C4-2B (cell line): ENCODE results near the gene NKTR.
A peak's percentile ranks its signal among the peaks of the same experiment; 100 is the strongest.

Experiments
- ZFX ChIP-seq: fragments of 450-650 bp; IDR thresholded peaks from 2 replicates; pipeline ENCODE4 v1.6.1; 2017
- TF ChIP-seq, protein P1 (sequence below): fragments of 450-650 bp; conservative IDR thresholded peaks from 2 replicates; pipeline ENCODE4 v1.5.1; 2017; ENCODE audit warnings: mild to moderate bottlenecking

DNA sequence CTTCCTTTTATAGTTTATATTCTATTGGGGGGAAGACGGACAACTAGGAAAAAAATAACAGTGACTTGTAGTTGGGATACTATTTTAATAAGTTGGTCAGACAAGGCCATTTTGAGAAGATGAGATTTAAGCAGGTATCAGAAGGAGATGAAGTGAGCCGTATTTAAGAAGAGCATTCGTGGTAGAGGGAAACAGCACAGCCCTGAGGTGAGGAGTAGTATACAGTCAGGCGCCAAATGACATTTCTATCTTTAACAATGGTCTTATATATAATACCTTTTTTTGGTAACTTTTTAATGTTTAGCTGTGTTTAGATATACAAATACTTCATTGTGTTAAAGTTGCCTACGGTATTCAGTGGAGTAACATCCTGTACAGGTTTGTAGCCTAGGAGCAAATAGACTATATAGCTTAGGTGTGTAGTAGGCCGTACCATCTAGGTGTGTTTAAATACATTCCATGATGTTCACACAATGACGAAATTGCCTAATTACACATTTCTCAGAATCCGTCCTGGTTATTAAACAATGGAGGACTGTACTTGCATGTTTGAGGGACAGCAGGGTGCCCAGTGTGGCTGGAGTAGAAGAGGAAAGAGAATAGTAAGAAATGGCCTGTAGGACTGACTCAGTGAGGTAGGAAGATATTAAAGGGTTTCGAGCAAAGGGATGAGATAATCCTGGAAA, 1.6 kb downstream of the NKTR start:
- TF ChIP-seq, protein P1, sequence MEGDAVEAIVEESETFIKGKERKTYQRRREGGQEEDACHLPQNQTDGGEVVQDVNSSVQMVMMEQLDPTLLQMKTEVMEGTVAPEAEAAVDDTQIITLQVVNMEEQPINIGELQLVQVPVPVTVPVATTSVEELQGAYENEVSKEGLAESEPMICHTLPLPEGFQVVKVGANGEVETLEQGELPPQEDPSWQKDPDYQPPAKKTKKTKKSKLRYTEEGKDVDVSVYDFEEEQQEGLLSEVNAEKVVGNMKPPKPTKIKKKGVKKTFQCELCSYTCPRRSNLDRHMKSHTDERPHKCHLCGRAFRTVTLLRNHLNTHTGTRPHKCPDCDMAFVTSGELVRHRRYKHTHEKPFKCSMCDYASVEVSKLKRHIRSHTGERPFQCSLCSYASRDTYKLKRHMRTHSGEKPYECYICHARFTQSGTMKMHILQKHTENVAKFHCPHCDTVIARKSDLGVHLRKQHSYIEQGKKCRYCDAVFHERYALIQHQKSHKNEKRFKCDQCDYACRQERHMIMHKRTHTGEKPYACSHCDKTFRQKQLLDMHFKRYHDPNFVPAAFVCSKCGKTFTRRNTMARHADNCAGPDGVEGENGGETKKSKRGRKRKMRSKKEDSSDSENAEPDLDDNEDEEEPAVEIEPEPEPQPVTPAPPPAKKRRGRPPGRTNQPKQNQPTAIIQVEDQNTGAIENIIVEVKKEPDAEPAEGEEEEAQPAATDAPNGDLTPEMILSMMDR: peak; percentile 20
- no peak for TF ChIP-seq ZFX
